ENCODE measurements around the gene TBC1D7.

Gene TBC1D7

GRCh38 chr6:13355999-13356785 is 27.9 kb upstream of the TBC1D7 start:
- H3K27ac ChIP-seq (ENCODE audit: low read depth, low read length, severe bottlenecking): peak overlapping the region; percentile 96
- 83 to 100% methylated on average over 1 of the region's 6 CpGs for WGBS, 2 experiments (ENCODE audit: insufficient coverage in 2 of 2)

GRCh38 chr6:13355043-13355945 is 27.0 kb upstream of the TBC1D7 start:
- H3K4me3 ChIP-seq (ENCODE audit: extremely low read depth, insufficient read depth, low read length, poor library complexity, severe bottlenecking): no peak overlapping the region
- no peaks in the 10 kb centered on the region for H3K36me3 ChIP-seq (ENCODE audit: control insufficient read depth, insufficient read depth, low read length)
- whole genome bisulfite sequencing, 2 experiments (ENCODE audit: insufficient coverage in 2 of 2): 83% methylated on average over 3 to 6 of the region's 7 CpGs
- H3K9me3 ChIP-seq (ENCODE audit: control insufficient read depth, low read length): no peaks in the 10 kb centered on the region
- peaks cover 73% of the 10 kb centered on the region for H3K4me1 ChIP-seq (ENCODE audit: control insufficient read depth, insufficient read depth, low read length, poor library complexity, severe bottlenecking)
- peak overlapping the region; percentile 96 for H3K27ac ChIP-seq (ENCODE audit: low read depth, low read length, severe bottlenecking)

More at GRCh38 chr6:13355999-13356785, 27.9 kb upstream of the TBC1D7 start:
- Histone ChIP-seq H3K4me1 (ENCODE audit: control insufficient read depth, insufficient read depth, low read length, poor library complexity, severe bottlenecking) (peaks cover 73% of the 10 kb centered on the region), H3K36me3 (ENCODE audit: control insufficient read depth, insufficient read depth, low read length) (no peaks in the 10 kb centered on the region), H3K9me3 (ENCODE audit: control insufficient read depth, low read length) (no peaks in the 10 kb centered on the region), H3K4me3 (ENCODE audit: extremely low read depth, insufficient read depth, low read length, poor library complexity, severe bottlenecking) (no peak overlapping the region)

- no peak overlapping the region for H3K4me3 ChIP-seq (ENCODE audit: extremely low read depth, insufficient read depth, low read length, poor library complexity, severe bottlenecking)
- H3K36me3 ChIP-seq (ENCODE audit: control insufficient read depth, insufficient read depth, low read length): no peaks in the 10 kb centered on the region
- 75 to 77% methylated on average over 13 of the region's 13 CpGs for WGBS, 2 experiments (ENCODE audit: insufficient coverage in 2 of 2)
- H3K4me1 ChIP-seq (ENCODE audit: control insufficient read depth, insufficient read depth, low read length, poor library complexity, severe bottlenecking): peaks cover 73% of the 10 kb centered on the region
- H3K9me3 ChIP-seq (ENCODE audit: control insufficient read depth, low read length): no peaks in the 10 kb centered on the region
- peak overlapping the region; percentile 96 for H3K27ac ChIP-seq (ENCODE audit: low read depth, low read length, severe bottlenecking)
These were observed 26.1 kb upstream of the TBC1D7 start for GRCh38 chr6:13354331-13355042.

- Histone ChIP-seq H3K9me3 (ENCODE audit: control insufficient read depth, low read length) (no peaks in the 10 kb centered on the region), H3K27ac (ENCODE audit: low read depth, low read length, severe bottlenecking) (no peak overlapping the region), H3K4me1 (ENCODE audit: control insufficient read depth, insufficient read depth, low read length, poor library complexity, severe bottlenecking) (peaks cover 56% of the 10 kb centered on the region), H3K36me3 (ENCODE audit: control insufficient read depth, insufficient read depth, low read length) (no peaks in the 10 kb centered on the region), H3K4me3 (ENCODE audit: extremely low read depth, insufficient read depth, low read length, poor library complexity, severe bottlenecking) (no peak overlapping the region)
- 71% methylated on average over 1 of the region's 9 CpGs; no CpG with 5 or more reads in 1 of the 2 experiments for WGBS, 2 experiments (ENCODE audit: insufficient coverage in 2 of 2)
These were observed 23.8 kb upstream of the TBC1D7 start for GRCh38 chr6:13352165-13352564.

- Histone ChIP-seq H3K36me3 (ENCODE audit: control insufficient read depth, insufficient read depth, low read length) (no peaks in the 10 kb centered on the region), H3K4me1 (ENCODE audit: control insufficient read depth, insufficient read depth, low read length, poor library complexity, severe bottlenecking) (peaks cover 47% of the 10 kb centered on the region), H3K27ac (ENCODE audit: low read depth, low read length, severe bottlenecking) (peak overlapping the region; percentile 89), H3K4me3 (ENCODE audit: extremely low read depth, insufficient read depth, low read length, poor library complexity, severe bottlenecking) (no peak overlapping the region), H3K9me3 (ENCODE audit: control insufficient read depth, low read length) (no peaks in the 10 kb centered on the region)
- WGBS, 2 experiments (ENCODE audit: insufficient coverage in 2 of 2): 23 to 33% methylated on average over 11 to 12 of the region's 12 CpGs
These were observed 22.9 kb upstream of the TBC1D7 start for GRCh38 chr6:13351271-13351670.

- peak overlapping the region; percentile 89 for H3K27ac ChIP-seq (ENCODE audit: low read depth, low read length, severe bottlenecking)
- no peaks in the 10 kb centered on the region for H3K36me3 ChIP-seq (ENCODE audit: control insufficient read depth, insufficient read depth, low read length)
- peaks cover 36% of the 10 kb centered on the region for H3K4me1 ChIP-seq (ENCODE audit: control insufficient read depth, insufficient read depth, low read length, poor library complexity, severe bottlenecking)
- H3K4me3 ChIP-seq (ENCODE audit: extremely low read depth, insufficient read depth, low read length, poor library complexity, severe bottlenecking): no peak overlapping the region
- 84 to 87% methylated on average over 6 to 7 of the region's 8 CpGs for WGBS, 2 experiments (ENCODE audit: insufficient coverage in 2 of 2)
- no peaks in the 10 kb centered on the region for H3K9me3 ChIP-seq (ENCODE audit: control insufficient read depth, low read length)
These were observed 21.6 kb upstream of the TBC1D7 start for GRCh38 chr6:13349811-13350506.

- WGBS, 2 experiments (ENCODE audit: insufficient coverage in 2 of 2): 87 to 100% methylated on average over 3 to 4 of the region's 8 CpGs
- Histone ChIP-seq H3K4me3 (ENCODE audit: extremely low read depth, insufficient read depth, low read length, poor library complexity, severe bottlenecking) (no peak overlapping the region), H3K9me3 (ENCODE audit: control insufficient read depth, low read length) (no peaks in the 10 kb centered on the region), H3K36me3 (ENCODE audit: control insufficient read depth, insufficient read depth, low read length) (no peaks in the 10 kb centered on the region), H3K4me1 (ENCODE audit: control insufficient read depth, insufficient read depth, low read length, poor library complexity, severe bottlenecking) (peaks cover 25% of the 10 kb centered on the region), H3K27ac (ENCODE audit: low read depth, low read length, severe bottlenecking) (no peak overlapping the region)
These were observed 20.2 kb upstream of the TBC1D7 start for GRCh38 chr6:13348334-13349113.

- Histone ChIP-seq H3K4me3 (ENCODE audit: extremely low read depth, insufficient read depth, low read length, poor library complexity, severe bottlenecking) (no peak overlapping the region), H3K27ac (ENCODE audit: low read depth, low read length, severe bottlenecking) (no peak overlapping the region), H3K36me3 (ENCODE audit: control insufficient read depth, insufficient read depth, low read length) (no peaks in the 10 kb centered on the region), H3K9me3 (ENCODE audit: control insufficient read depth, low read length) (peaks cover 10% of the 10 kb centered on the region), H3K4me1 (ENCODE audit: control insufficient read depth, insufficient read depth, low read length, poor library complexity, severe bottlenecking) (peaks cover 15% of the 10 kb centered on the region)
- WGBS, 2 experiments (ENCODE audit: insufficient coverage in 2 of 2): 100% methylated on average over 1 of the region's 5 CpGs
These were observed 17.9 kb upstream of the TBC1D7 start for GRCh38 chr6:13346245-13346644.

GRCh38 chr6:13342414-13343019 is 14.2 kb upstream of the TBC1D7 start:
- WGBS, 2 experiments (ENCODE audit: insufficient coverage in 2 of 2): 80 to 89% methylated on average over 3 to 4 of the region's 5 CpGs
- Histone ChIP-seq H3K27ac (ENCODE audit: low read depth, low read length, severe bottlenecking) (no peak overlapping the region), H3K36me3 (ENCODE audit: control insufficient read depth, insufficient read depth, low read length) (no peaks in the 10 kb centered on the region), H3K9me3 (ENCODE audit: control insufficient read depth, low read length) (peaks cover 10% of the 10 kb centered on the region), H3K4me1 (ENCODE audit: control insufficient read depth, insufficient read depth, low read length, poor library complexity, severe bottlenecking) (no peaks in the 10 kb centered on the region), H3K4me3 (ENCODE audit: extremely low read depth, insufficient read depth, low read length, poor library complexity, severe bottlenecking) (no peak overlapping the region)
